NCI-H510A (cell line): ENCODE measurements around the gene PHF24.

Experiments used
- DNase-seq: peaks from one replicate; lab custom pipeline; 2025; lab: John Stamatoyannopoulos, UW

Gene PHF24

GRCh38 chr9:34983209-34983608 lies 25.1 kb downstream of the PHF24 start:
- DNase-seq = no peak

- no peak for DNase-seq
Measured at GRCh38 chr9:34984049-34984448, 26.0 kb downstream of the PHF24 start.

- DNase-seq = no peak
Measured at GRCh38 chr9:34985311-34985899, 27.3 kb downstream of the PHF24 start.

- DNase-seq = no peak
Measured at GRCh38 chr9:34986540-34987047, 28.5 kb downstream of the PHF24 start.

- no peak for DNase-seq
Measured at GRCh38 chr9:34987160-34987901, 29.2 kb downstream of the PHF24 start.

- no peak for DNase-seq
Measured at GRCh38 chr9:34988218-34989002, 30.3 kb downstream of the PHF24 start.

- DNase-seq = peak; percentile 86
Measured at GRCh38 chr9:34989003-34989945, 31.2 kb downstream of the PHF24 start, which contains the start of gene DNAJB5. TSS of gene DNAJB5 (plus strand) at chr9:34989745. CDS start at chr9:34990631, 886 bp downstream.

GRCh38 chr9:34989946-34990635 lies 32.0 kb downstream of the PHF24 start:
- DNase-seq = no peak

- no peak for DNase-seq
Measured at GRCh38 chr9:34990908-34991606, 33.0 kb downstream of the PHF24 start.

GRCh38 chr9:34991607-34992375 lies 33.7 kb downstream of the PHF24 start:
- no peak for DNase-seq

GRCh38 chr9:34992376-34992951 lies 34.4 kb downstream of the PHF24 start:
- DNase-seq = no peak

GRCh38 chr9:34993502-34994259 lies 35.6 kb downstream of the PHF24 start:
- no peak for DNase-seq

- no peak for DNase-seq
Measured at GRCh38 chr9:34994260-34994899, 36.3 kb downstream of the PHF24 start.

- no peak for DNase-seq
Measured at GRCh38 chr9:34994900-34995669, 37.0 kb downstream of the PHF24 start.

- DNase-seq = no peak
Measured at GRCh38 chr9:34995670-34996060, 37.6 kb downstream of the PHF24 start.

GRCh38 chr9:34996181-34996904 lies 38.3 kb downstream of the PHF24 start:
- DNase-seq = no peak
